ENCODE measurements around the gene DHX34. TPM values are rescaled to one million over a fixed set of nuclear protein-coding genes. Genes with fewer than 3 reads are reported as not detected.
A peak's percentile ranks its signal among the peaks of the same experiment; 100 is the strongest.

DHX34 gene
- total and polyA plus RNA-seq, 8 donors, result 9.4 to 18.2 (median 14.9) TPM

DNA sequence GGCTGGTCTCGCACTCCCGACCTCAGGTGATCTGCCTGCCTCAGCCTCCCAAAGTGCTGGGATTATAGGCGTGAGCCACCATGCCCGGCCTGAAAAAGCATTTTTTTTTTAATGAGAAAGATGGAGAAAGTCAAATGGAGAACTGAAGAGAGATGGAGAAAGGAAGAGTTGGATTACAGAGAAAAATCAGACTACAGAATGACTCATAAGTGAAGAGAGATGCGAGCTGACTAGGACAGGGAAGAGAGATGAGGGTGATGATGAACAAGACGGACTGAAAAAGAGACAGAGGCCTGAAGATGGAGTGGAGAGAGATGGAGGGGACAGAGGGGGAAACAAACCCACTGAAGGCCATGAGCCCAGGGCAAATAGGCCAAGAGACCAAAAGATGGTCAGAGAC is 1.5 kb downstream of the DHX34 start:
- peak overlapping the region in 1 of 2 donors; percentile 94 for H3K4me3 ChIP-seq
- no peaks in the 10 kb centered on the region for H3K9me3 ChIP-seq
- no peak for DNase-seq
- ATAC-seq, result no peak
- no peaks in the 10 kb centered on the region for H3K27me3 ChIP-seq
- no peak for TF ChIP-seq CTCF (IDR thresholded peaks at IDR 0.05)
- intact Hi-C loops (cut with DNase I), result no loop called here
- peak overlapping the region in 1 of 2 donors; percentile 33 for H3K27ac ChIP-seq
- H3K36me3 ChIP-seq, result peaks cover 0 to 33% of the 10 kb centered on the region in 2 donors
- H3K4me1 ChIP-seq, result peaks cover 7 to 50% of the 10 kb centered on the region in 2 donors

GRCh38 chr19:47351548-47351947 is 2.4 kb downstream of the DHX34 start:
- Histone ChIP-seq H3K9me3 (no peaks in the 10 kb centered on the region), H3K4me3 (peak overlapping the region in 1 of 2 donors; percentile 94), H3K36me3 (peaks cover 0 to 42% of the 10 kb centered on the region in 2 donors), H3K4me1 (peaks cover 7 to 48% of the 10 kb centered on the region in 2 donors), H3K27ac (peak overlapping the region in 1 of 2 donors; percentile 23), H3K27me3 (no peaks in the 10 kb centered on the region)
- DNase-seq (no peak), ATAC-seq (no peak)
- intact Hi-C loops (cut with DNase I), result no loop called here
- no peak for TF ChIP-seq CTCF (IDR thresholded peaks at IDR 0.05)

DNA sequence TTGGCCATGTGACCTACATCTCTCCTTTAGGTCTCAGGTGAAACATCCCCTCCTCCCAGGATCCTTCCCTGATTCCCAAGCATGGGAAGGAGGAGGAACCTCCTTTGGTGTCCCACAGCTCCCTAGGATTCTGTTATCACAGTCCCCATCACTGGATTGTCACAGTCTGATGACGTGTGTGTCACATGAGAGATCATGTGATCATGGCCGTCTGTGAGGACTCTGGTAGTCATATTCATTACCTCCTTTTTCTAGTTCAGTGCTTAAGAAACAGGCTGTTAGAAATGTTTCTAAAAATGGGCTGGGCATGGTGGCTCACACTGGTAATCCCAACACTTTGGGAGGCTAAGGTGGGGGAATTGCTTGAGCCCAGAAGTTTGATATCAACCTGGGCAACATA is 3.0 kb downstream of the DHX34 start:
- intact Hi-C loops (cut with DNase I), result no loop called here
- H3K36me3 ChIP-seq, result peaks cover 0 to 48% of the 10 kb centered on the region in 2 donors
- ATAC-seq (no peak), DNase-seq (no peak)
- H3K27ac ChIP-seq, result no peak overlapping the region
- no peaks in the 10 kb centered on the region for H3K27me3 ChIP-seq
- peaks cover 7 to 45% of the 10 kb centered on the region in 2 donors for H3K4me1 ChIP-seq
- H3K9me3 ChIP-seq, result no peaks in the 10 kb centered on the region
- no peak overlapping the region for H3K4me3 ChIP-seq
- TF ChIP-seq CTCF (IDR thresholded peaks at IDR 0.05), result no peak

- no peak for DNase-seq
- Histone ChIP-seq H3K36me3 (peaks cover 0 to 60% of the 10 kb centered on the region in 2 donors), H3K9me3 (no peaks in the 10 kb centered on the region), H3K27ac (no peak overlapping the region), H3K4me3 (no peak overlapping the region), H3K27me3 (no peaks in the 10 kb centered on the region), H3K4me1 (peaks cover 7 to 43% of the 10 kb centered on the region in 2 donors)
- no peak for TF ChIP-seq CTCF (IDR thresholded peaks at IDR 0.05)
- intact Hi-C loops (cut with DNase I), result no loop called here
- no peak for ATAC-seq
Observed at GRCh38 chr19:47353307-47353712, 4.2 kb downstream of the DHX34 start.

GRCh38 chr19:47356900-47357299 is 7.8 kb downstream of the DHX34 start:
- DNase-seq (no peak), ATAC-seq (no peak)
- intact Hi-C loops (cut with DNase I), result no loop called here
- H3K9me3 ChIP-seq, result no peaks in the 10 kb centered on the region
- H3K36me3 ChIP-seq, result peaks cover 0 to 96% of the 10 kb centered on the region in 2 donors
- no peak overlapping the region for H3K4me3 ChIP-seq
- no peak for TF ChIP-seq CTCF (IDR thresholded peaks at IDR 0.05)
- no peak overlapping the region for H3K27ac ChIP-seq
- H3K27me3 ChIP-seq, result no peaks in the 10 kb centered on the region
- peaks cover 0 to 13% of the 10 kb centered on the region in 2 donors for H3K4me1 ChIP-seq

Data from left lung (tissue), 10 donors.